Pulmonary artery endothelial cell (primary cell): ENCODE measurements around the gene PI4K2A. TPM values are rescaled to one million over a fixed set of nuclear protein-coding genes. Genes with fewer than 3 reads are reported as not detected.

Source experiments
- DNase-seq: peaks from one replicate; pipeline ENCODE4 v3.0.0-alpha.2; 2011; ENCODE audit warnings: low read depth, low spot score
- total RNA-seq: library from RNA; depleted of rRNA; stranded (reverse); fragments of >200 nt; gene quantifications from 2 replicates; pipeline ENCODE4 v1.2.3, GENCODE V29; 2014

The PI4K2A gene
- total RNA-seq, 1 donor from 2014 or later = 17.1 TPM

DNA sequence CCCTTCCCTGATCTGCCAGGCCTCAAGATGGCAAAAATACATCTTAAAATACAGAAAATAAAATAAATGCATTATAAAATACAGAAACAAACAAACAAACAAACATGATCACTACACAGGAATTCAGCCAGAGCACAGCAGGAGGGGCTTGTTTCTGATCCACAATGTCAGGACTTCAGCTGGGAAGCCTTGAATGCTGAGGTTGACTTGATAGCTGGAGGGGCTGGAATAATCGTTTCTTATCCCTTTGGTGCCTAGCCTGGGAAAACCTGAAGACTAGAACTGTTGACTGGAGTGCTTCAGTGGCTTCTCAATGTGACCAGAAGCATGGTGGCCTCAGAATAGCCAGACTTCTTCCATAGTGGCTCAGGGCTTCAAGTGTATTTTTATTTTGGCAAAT, 63.9 kb downstream of the PI4K2A start:
- DNase-seq = no peak

DNA sequence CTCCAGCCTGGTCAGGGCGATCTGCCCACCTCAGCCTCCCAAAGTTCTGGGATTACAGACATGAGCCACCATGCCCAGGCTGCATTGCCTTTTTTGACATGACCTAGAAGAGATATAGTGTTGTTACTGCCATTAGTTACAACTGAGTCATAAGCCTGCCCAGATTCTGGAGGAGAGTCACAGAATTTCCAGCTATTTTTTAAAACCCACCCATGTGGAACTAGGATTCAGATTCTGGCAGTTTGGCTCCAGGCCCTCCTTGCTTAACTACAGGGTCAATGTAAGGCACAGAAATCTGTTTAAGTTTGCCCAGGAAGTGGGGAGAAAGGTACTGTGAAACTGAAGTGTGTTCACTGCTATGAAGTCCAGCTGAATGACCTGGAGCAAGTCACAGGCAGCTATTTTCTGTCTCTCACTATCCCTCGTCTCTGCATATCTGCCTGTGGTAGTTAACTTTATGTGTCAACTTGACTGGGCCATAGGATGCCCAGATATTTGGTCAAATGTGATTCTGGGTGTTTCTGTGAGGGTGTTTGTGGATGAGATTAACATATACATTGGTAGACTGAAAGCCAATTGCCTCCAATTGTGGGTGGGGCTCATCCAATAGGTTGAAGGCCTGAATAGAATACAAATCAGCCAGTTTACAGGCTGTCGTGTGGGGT, 64.7 kb downstream of the PI4K2A start:
- DNase-seq = no peak

DNA sequence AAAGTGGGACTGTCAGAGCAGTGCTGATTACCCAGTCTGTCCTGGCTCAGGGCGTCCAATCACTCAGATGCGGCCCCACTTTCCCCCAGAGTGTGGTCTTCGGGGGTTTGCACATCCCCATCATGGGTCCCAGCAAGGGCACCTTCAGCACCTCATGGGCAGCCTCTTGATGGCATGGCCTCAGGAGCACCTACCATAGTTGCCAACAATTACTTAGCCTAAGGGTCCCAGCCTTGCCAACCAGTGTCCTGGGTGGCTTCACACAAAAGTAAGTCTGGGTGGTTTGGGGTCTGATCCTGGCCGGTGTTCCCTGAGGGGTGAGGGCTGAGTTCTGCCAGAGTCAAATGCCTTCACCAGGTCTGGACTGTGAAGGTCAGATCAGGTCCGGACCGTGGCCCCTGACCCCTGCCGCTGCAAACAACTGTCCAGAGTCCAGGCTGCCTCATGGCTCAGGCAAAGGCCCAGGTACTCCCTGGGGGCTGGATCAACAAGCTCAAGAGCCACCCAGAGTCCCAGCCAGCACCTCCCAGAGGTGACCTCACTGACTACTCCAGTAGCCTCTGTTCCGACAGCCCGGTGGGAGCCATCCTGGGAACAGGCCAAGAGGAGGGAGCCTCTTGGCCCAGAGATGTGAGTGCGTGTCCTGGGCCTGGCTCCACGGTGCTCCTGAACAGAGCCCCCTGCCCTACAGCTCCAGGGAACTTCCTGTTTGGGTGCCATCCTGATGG, 66.8 kb downstream of the PI4K2A start:
- DNase-seq = no peak

DNA sequence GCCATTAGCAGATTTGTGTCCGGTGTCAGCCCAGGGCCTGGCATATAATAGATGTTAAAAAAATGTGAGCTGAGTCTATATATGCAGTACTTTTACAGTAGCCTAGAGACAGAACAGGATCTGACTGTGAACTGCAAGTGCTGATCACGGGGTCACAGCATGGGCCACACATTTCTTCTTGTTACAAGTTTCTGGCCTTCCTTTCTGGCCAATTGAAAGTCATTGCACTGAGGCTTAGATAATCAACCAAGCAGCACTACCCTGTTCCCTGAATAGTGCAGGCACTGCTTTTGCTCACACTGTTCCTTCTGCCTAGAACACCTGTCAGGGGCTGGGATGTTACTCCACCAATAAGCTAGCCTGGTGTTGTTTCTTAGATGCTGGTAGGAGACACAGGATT, 67.7 kb downstream of the PI4K2A start:
- no peak for DNase-seq

DNA sequence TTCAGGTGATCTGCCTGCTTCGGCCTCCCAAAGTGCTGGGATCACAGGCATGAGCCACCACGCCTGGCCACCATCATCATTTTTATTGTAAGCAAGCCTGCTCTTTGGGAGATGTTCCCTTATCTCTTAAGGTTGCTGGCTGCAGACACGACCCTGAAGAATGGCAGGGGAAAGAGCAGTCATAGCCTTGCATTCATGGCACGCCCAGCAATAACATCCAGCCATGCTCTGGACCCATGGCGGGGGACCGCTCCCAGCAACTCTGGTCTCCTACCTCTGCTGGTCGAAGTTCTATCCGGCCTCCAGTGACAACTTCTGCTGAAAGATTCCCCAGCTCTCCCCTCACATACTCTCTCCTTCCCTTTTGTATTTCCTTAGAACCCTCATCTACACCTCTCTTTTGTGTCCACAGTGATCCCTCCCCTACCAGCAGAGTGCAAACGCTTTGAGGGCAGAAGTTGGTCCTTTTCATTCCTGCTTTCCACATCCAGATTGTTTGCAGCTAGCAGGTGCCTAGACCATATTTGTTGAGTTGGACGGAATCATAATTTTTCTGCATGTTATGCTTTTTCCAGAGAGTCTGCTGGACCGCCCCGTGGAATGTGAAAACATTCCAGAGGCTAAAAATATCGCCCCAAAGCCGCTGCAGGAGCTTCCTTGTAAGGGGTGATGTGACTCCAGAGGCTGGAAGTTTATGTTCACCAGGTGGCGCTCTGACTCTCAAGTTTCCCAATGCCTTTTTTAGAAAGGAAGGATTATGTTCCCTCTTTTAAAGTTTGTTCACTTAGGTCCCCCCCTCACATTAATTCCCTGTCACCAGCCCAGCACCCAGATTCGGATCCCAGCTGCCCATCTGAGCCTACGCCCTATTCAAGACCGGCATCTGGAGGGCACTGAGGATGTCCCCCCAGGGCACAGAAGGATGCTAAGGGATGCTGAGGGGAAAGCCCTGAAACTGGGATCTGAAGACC, 68.8 kb downstream of the PI4K2A start:
- no peak for DNase-seq

DNA sequence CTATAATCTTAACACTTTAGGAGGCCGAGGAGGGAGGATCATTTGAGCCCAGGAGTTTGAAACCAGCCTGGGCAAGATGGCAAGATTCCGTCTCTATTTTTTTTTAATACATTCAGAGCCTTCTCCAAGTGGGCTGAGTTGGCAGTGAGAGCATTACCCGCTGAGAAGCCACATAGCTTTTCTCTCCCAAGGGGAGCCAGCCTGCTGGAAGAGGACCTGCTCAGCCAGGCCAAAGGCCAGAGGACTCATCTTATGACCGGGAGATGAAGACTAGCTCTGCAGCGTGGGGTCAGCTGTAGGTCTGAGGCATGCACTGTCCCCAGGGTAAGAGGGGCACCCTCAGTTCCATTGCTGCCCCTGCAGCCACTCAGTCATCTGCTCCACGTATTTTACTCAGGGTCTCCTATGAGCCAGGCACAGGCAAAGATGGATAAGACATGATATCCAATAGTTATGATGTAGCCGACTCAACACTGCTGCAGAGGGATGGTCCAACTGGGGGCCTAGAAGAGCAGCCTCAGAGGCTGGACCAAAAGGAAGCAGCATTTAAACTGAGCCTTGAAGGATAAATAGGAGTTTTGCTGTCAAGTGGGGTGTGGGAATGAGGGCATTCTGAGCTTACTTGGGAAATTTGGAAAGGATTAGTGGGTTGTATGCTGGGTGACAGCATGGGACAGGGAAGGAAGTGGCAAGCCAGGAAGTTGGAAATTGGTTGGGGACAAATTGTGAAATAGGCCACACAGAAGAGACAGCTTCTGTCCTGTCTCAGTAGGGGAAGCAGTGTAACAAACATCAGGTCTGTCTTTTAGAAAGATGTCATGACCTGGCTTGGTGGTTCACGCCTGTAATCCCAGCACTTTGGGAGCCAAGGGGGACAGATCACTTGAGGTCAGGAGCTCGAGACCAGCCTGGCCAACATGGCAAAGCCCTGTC, 71.4 kb downstream of the PI4K2A start:
- DNase-seq = no peak

DNA sequence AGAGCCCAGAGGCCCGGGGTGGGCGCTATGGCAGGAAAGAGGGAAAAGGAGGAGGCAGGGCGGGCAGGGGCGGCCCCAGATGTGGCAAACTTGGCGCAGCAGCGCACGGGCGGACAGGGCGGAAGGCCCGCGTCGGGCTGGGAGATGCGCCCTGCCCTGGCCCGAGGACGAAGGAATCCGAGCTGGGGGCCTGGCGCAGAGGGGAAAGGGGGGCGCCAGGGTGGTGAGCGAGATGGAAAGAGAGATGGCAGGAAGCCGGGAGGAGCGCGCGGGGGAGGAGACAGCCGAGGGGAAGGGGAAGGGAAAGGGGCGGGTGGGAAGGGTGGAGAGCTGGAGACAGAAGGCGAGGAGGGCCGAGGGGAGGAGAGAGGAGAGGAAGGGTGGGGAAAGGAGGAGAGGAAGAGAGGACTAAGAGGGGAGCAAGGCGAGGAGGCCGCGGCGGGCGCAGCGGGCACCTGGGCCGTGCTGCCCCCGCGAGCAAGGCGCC, 72.9 kb downstream of the PI4K2A start, which contains the start of gene MARVELD1:
Gene MARVELD1 (plus strand): TSS at position 392 of the 487 bp plus-strand sequence. CDS start 147 bp downstream, outside the sequence.
- no peak for DNase-seq

DNA sequence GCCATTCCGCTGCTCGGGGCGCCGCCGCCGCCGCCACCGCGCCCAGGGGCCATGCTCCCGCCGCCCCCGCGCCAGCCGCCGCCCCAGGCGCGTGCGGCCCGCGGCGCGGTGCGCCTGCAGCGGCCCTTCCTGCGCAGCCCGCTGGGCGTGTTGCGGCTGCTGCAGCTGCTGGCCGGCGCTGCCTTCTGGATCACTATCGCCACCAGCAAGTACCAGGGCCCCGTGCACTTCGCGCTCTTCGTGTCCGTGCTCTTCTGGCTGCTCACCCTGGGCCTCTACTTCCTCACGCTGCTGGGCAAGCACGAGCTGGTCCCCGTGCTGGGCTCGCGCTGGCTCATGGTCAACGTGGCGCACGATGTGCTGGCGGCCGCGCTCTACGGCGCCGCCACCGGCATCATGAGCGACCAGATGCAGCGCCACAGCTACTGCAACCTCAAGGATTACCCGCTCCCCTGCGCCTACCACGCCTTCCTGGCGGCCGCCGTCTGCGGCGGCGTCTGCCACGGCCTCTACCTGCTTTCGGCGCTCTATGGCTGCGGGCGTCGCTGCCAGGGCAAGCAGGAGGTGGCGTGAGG, 73.4 kb downstream of the PI4K2A start:
- peak; percentile 40 for DNase-seq

DNA sequence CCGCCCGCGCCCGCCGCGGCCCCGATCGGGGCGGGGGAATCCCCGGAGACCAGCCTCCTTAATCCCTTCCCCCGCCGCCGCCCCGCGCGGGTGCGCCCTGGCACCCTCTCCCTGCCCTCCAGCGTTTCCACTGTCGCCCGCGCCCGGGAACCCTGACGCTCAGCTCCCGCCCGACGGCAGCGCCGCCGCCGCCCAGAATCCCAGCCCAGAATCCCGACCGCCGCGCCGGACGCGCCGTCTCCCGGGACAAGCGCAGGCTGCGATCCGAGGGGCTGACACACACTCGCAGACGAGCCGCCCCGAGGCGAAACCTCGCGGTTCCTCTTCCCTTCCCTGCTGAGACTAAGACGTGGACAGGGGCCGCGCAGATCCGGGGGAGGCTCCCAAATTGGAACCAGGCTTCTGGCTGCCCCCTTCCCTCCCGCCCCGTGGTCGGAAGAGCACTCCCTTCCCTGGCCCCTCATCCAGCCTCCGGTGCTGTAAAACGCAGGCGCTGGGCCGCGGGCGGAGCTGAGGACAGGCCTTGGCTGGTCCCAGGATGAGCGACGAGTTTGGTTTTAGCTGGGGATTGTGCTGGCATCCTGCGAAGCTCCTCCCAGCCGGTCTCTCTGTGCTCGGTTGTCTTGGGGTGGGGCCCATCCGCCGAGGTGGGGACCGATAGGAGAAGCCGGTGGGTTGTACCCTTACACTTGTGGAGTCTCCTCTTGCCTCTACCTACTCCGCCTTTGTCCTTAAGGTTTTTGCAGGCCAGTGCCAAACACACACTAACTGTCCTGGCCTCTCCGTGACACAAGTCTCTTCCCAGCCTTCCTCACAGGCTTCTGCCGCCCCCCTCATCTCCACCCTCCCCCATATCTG, 74.2 kb downstream of the PI4K2A start:
- DNase-seq = no peak

DNA sequence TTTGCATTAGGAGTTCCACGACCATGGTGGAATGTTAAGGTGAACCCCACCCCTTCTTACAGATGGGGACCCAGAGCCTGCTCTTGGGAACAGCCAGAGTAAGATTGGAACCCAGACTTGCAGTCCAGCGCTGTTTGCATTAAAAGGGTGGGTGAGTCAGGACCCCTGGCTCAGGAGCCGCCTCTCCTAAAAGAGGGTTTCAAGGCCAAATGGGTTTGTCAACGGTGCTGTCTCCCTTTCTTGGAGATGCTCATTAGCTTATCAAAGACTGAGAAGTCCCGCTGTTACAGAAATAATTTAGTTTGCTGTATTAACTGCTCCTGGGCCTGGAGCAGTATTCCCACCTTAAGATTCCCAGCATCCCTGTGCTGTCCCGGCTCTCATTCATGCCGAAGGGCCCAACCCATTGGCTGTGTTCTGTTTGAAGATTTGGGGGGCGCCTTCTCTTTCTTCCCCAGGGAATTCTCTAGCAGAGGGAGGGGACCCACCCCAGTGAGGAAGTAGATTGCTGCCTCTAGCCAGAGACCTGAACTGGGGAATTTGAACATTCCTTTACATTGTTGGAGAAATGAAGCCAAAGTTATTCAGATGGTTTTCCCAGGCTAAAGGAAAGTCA, 74.9 kb downstream of the PI4K2A start:
- no peak for DNase-seq

DNA sequence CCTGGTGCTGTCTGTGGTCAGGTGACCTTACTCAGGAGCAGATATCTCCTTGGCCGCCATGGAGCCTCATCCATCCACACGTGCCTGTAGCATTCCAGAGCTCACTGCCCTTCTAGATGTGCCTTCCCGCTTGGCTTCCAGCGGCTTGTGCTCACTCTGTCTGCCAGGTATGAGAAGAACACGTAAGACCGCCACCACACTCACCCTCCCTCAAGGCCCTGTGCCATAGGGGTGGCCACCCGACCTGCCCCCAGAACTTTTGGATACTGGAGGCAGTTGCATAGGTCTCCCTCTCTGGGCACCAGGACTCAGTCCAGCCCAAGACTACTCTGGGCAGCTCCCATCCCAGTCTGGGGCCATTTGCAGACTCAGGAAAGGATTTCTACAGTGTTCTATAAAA, 77.2 kb downstream of the PI4K2A start:
- no peak for DNase-seq

DNA sequence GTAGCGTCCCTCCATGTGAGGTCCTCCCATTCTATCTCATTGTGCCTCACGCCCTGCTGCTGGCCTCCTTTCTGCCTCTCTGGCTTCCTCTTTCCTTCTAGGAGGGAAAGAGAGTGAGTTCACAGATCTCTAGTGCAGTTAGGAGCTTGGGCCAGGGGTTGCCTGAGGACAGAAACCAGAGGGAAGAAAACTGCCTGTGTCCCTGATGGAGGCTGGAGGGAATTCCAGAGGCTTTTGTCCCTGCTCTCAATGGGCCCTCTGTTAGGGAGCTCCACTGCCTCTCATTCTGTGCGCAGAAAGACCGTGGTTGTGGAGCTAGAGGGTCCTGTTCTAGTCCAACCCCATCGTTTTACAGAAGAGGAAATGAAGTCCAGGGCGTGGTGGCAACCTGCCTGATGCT, 77.7 kb downstream of the PI4K2A start:
- no peak for DNase-seq

DNA sequence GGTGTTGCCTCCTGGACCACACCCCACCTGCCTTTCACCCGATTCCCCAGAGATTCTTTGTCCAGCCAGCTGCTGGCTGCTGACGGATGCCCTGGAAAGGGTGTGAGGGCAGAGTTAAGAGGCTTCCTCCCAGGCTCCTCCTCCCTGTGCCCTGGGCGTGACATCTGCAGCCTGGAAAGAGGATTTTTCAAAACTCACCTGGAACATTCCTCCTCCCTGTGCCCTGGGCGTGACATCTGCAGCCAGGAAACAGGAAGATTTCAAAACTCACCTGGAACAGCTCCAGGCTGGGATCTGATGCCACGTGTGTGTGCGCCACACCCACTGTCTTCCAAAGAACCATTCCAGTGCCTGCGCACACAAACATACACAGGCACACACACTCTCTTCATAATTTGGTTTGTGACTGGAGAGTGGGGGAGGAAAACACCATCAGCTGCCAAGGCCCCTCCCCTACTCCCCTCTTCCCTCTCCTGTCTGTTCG, 78.2 kb downstream of the PI4K2A start:
- DNase-seq = no peak

DNA sequence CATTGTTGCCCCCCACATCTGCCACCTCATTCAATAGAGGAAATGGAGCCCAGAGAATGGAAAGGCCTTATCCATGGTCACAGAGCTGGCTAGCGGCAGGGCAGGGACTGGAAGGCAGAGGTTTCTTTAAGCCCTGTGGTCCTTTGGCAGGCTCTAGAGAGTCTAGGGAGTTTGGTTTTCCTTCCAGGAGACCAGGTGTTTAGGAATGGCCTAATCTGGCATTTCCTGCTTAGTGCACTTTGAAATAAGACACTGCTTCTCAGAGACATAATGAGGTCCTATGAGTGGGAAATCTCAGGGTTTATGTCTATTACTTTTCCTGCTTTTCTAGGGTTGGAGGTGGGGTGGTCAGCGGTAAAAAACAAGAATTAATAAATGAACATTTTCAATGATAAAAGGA, 79.1 kb downstream of the PI4K2A start:
- no peak for DNase-seq

DNA sequence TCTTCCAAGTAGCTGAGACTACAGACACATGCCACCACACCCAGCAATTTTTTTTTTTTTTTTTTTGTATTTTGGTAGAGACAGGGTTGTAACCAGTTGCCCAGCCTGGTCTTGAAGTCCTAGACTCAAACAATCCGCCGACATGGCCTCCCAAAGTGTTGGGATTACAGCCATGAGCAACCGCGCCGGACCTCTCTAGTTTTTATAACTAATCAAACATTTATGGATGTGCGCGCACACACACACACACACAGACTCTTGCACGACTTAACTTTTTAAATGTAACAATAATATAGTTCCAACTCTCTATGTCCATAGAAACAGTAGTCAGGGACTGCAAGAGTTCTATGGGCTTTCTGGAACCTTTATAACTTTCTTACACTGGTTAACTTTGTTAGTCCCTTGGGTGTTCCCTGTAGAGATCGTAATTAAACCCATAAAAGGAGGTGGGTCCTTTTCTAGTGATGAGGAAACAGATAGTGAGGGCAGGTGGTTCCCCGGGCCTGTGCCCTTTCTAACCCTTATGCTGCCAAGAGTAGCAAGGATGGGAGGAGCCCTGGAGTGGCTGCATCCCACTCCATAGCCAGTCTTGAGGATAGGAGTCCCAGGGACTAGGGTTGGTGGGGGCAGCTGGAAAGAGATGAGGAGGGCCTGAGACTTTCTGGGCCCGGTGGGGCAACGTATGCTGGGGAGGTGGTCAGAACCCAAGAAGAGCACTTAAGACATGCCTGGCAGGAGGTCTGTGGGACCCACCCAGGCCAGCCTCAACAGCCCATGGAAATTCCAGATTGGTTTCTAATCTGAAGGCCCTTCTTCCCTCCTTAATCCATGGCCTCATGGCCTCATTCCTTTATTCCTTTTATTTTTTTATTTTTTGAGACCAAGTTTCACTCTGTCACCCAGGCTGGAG, 81.7 kb downstream of the PI4K2A start:
- no peak for DNase-seq

DNA sequence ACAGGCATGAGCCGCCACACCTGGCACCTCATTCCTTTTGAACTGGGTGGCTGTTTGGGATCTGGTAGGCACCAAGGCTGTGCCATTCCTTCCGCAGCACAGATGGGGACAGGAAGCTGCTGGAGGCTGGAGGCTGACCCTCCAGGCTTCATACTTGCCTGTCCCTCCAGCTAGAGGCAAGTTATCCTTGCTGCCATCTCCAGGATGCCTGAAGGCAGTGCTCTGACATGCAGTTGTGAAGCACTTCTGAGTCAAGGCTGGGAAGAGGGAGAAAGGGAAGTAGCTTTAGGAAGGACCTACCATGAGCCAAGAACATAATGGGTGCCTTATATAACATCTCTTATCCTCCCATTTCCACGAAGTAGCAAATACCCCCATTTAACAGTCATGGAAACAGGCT, 82.5 kb downstream of the PI4K2A start:
- no peak for DNase-seq

DNA sequence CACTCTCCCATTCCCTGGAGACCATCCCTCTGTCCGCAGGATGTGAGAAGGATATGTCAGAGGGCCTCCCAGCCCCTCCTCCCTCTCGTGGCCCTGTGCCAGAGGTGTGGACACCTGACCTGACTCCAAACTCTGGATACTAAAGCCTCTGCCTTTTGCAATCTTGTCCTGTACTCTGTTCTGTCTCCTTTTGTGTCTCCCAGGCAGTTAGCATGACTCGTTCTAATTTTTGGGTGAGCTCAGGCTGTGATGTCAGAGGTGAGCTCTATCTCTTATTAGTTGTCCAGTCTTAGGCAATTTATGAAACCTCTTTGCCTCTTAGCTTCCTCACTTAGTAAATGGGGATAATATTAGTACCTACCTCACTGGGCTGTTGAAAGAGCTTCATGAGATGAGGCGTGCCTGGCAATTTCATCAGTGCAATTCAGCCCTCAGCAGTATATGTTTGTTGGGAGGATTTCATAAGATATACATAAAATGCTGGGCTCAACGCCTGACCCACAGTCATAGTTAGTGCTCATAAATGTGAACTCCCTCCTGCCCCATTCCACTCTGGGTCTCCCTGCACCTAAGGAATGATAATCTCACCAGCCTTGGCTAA, 84.0 kb downstream of the PI4K2A start:
- no peak for DNase-seq
